Left ventricle myocardium inferior (tissue), 1 donor: ENCODE results near the gene ASIC2. TPM values are rescaled to one million over a fixed set of nuclear protein-coding genes. Genes with fewer than 3 reads are reported as not detected.
A peak's percentile ranks its signal among the peaks of the same experiment; 100 is the strongest.

ENCODE experiments used
- DNase-seq: peaks from one replicate; pipeline ENCODE4 v3.0.0-alpha.2; 2020
- H3K27ac ChIP-seq: fragments of 200-600 bp; replicated peaks from 2 replicates; pipeline ENCODE4 v1.8.0; 2021
- H3K27me3 ChIP-seq: fragments of 200-600 bp; 2 replicates; pipeline ENCODE4 v1.8.0; 2021; ENCODE audit warnings: low read depth
- H3K36me3 ChIP-seq: fragments of 200-600 bp; 2 replicates; pipeline ENCODE4 v1.8.0; 2021
- H3K4me1 ChIP-seq: fragments of 200-600 bp; 2 replicates; pipeline ENCODE4 v1.8.0; 2021
- H3K4me3 ChIP-seq: fragments of 200-600 bp; 2 replicates; pipeline ENCODE4 v1.8.0; 2021; ENCODE audit warnings: mild to moderate bottlenecking, moderate library complexity
- H3K9me3 ChIP-seq: fragments of 200-600 bp; replicated peaks from 2 replicates; pipeline ENCODE4 v1.8.0; 2021
- intact Hi-C: fragments of 100-400 bp; cut with micrococcal nuclease; formaldehyde crosslinking; loops from one replicate; pipeline ENCODE4 v1.11.0; 2022
- long read RNA-seq: library from polyadenylated mRNA; unstranded; transcript quantifications from one replicate; pipeline ENCODE4 v2.0.0, GENCODE V29; 2021
- total RNA-seq: library from RNA; stranded (reverse); fragmentation: NEBNext Ultra II Directional; extraction: Animal tissue kit (Norgen Biotek cat#: 25700); gene quantifications from one replicate; pipeline ENCODE4 v1.2.1, GENCODE V29; 2021
- TF ChIP-seq, protein P1 (sequence below): fragments of 200-600 bp; IDR thresholded peaks from 2 replicates; pipeline ENCODE4 v1.8.0; 2021; ENCODE audit warnings: antibody characterized with exemption, mild to moderate bottlenecking, borderline replicate concordance
- donor health status: DM: no; HTN: yes; CAD: no; lungs with severe emphysema.

ASIC2 gene
- total RNA-seq = not detected
- long read RNA-seq = 0 reads

DNA sequence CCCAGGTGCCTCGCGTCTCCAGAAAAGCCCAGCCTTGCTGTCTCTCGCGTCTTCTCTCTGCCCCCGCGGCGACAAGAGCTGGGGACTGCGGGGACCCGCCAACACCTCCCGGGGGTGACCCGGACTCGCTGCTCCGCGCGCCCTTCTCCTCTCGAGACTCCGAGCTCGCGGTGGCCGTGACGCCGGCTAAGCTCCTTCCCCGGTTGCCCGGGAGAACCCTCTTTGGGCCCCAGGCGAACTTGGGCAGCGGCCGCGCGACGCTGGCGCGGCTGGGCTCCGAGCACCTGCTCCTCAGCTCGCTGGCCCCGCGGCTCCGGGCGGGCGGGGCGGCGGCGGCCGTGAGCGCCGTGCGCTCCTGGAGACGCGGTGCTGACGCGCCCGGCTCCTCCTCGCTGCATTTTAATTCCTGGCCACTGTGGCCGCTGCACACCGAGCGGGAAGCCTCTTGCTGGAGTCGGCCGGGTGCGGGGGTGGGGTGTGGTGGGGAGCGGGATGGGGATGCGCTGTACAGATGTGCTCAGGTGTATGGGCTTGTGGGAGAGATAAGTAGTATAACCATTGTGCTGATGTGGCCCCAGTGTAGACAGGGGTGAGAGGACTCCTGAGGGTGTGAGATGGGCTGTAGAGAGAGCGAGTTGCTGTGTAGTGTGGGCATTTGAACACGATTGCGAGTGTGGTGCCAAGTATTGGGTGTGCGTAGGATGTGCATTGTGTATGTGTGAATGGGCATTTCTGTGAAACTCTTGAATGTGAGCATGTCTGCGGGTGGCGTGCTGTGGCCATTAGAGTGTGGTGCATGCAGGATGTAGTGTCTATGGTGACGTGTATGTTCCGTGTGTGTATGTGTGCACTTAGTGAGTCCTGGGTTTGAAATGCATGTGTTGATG, at the start of gene ASIC2:
TSS of gene ASIC2 (minus strand) at position 315 of the 887 bp plus-strand sequence.
- intact Hi-C loops = no loop called here
- no peaks in the 10 kb centered on the region for H3K9me3 ChIP-seq
- no peak within 1 kb of the TSS for H3K27ac ChIP-seq
- TF ChIP-seq, protein P1, sequence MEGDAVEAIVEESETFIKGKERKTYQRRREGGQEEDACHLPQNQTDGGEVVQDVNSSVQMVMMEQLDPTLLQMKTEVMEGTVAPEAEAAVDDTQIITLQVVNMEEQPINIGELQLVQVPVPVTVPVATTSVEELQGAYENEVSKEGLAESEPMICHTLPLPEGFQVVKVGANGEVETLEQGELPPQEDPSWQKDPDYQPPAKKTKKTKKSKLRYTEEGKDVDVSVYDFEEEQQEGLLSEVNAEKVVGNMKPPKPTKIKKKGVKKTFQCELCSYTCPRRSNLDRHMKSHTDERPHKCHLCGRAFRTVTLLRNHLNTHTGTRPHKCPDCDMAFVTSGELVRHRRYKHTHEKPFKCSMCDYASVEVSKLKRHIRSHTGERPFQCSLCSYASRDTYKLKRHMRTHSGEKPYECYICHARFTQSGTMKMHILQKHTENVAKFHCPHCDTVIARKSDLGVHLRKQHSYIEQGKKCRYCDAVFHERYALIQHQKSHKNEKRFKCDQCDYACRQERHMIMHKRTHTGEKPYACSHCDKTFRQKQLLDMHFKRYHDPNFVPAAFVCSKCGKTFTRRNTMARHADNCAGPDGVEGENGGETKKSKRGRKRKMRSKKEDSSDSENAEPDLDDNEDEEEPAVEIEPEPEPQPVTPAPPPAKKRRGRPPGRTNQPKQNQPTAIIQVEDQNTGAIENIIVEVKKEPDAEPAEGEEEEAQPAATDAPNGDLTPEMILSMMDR = no peak
- no peaks in the 10 kb centered on the region for H3K36me3 ChIP-seq
- no peak for DNase-seq
- peaks cover 97% of the 10 kb centered on the region for H3K27me3 ChIP-seq
- H3K4me1 ChIP-seq = peaks cover 17% of the 10 kb centered on the region
- peak within 1 kb of the TSS; percentile 50 for H3K4me3 ChIP-seq

DNA sequence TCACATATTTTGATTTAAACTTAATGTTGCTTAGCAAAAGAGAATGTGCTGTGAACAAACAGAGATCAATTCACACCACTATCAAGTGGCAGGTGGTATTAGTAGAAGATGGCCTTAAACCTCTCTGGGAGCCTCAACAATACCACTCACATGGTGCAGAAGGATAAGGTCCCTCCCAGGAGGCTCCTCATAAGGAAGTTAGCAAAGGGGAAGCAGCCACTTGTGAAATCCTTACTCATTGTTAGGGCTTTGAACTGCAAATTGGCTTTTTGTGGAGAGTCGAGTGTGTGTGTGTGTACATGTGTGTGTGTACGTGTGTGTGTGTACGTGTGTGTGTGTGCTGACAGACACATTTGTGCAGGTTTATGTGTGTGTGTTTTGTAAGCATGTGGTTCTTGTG, 48.9 kb upstream of the ASIC2 start:
- H3K36me3 ChIP-seq = no peaks in the 10 kb centered on the region
- H3K9me3 ChIP-seq = no peaks in the 10 kb centered on the region
- H3K4me3 ChIP-seq = no peak overlapping the region
- no peak for DNase-seq
- TF ChIP-seq, protein P1 = no peak
- H3K27me3 ChIP-seq = peaks cover 98% of the 10 kb centered on the region
- intact Hi-C loops = no loop called here
- H3K4me1 ChIP-seq = no peaks in the 10 kb centered on the region
- no peak overlapping the region for H3K27ac ChIP-seq

DNA sequence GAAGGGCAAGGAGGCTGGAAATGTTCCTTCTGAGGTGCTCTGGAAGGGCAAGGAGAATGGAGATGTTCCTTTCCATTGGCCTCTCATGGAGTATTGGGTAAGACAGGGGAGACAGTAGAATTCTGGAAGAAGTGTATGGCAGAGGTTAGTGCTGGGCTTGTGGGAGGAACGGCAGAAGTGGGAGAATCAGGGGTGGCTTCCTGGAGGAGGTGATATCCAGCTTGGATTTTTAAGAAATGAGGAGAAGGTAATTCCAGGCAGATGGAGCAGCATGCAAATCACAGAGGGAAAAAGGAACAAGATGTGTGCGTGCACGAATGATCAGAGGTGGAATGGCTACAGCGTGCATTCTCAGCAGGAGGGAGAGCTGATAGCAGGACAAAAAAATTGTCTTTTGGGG, 45.1 kb upstream of the ASIC2 start:
- TF ChIP-seq, protein P1 = no peak
- peaks cover 94% of the 10 kb centered on the region for H3K27me3 ChIP-seq
- no peak overlapping the region for H3K27ac ChIP-seq
- DNase-seq = no peak
- no peaks in the 10 kb centered on the region for H3K9me3 ChIP-seq
- H3K36me3 ChIP-seq = no peaks in the 10 kb centered on the region
- H3K4me3 ChIP-seq = no peak overlapping the region
- intact Hi-C loops = no loop called here
- H3K4me1 ChIP-seq = no peaks in the 10 kb centered on the region

DNA sequence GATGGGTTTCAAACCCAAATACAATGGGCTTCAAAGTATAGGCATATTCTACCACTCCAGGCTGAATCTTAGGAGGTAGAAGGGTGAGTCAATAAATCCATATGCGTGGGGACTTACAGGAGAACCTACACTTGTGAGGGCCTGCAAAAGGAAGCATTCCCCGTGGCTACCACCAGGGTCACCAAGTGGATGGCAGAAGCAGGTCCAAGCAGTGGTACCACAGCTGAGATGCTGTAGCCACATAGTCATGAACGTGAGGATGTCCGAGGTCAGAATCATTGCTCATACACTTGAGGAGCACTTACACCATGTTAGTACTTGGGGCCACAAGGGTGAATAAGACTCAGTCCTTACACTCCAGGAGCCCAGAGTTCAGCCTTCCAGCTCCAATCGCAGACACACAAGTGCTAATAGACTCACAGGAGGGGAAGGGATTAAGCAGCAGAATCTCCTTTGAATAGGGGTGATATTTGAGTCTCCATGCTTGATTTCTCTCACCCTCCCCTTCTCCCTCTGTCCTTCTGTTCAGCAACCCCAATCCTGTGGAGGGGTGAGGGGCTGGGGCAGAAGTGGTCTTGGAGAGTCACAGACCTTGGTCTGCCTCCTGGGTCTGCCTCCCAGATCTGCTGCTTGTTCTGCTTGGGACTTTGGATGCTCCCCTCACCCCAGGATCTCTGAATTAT, 42.5 kb upstream of the ASIC2 start:
- Histone ChIP-seq H3K4me3 (no peak overlapping the region), H3K36me3 (no peaks in the 10 kb centered on the region), H3K4me1 (no peaks in the 10 kb centered on the region), H3K27ac (no peak overlapping the region), H3K9me3 (no peaks in the 10 kb centered on the region), H3K27me3 (peaks cover 80% of the 10 kb centered on the region)
- TF ChIP-seq, protein P1 = no peak
- no peak for DNase-seq
- intact Hi-C loops = no loop called here

DNA sequence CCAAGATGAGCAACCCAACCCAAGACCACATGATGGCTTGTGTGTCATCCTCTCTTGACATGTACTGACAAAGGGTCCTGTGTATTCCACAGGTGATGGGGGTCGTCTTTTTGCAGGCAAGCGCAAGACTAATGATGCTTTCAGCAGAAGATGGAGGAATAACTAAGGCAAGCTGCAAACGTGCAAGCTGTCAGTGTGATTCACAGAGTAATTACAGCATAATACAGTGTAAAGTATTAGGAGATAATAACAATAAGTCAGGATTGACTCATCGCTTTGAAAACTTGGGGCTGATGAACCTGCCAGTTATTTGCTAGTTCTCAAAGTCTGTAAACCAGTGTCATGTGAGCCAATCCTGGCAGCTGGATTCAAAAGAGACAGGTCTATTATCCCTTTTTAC, 41.6 kb upstream of the ASIC2 start:
- Histone ChIP-seq H3K27ac (no peak overlapping the region), H3K4me1 (no peaks in the 10 kb centered on the region), H3K27me3 (peaks cover 80% of the 10 kb centered on the region), H3K9me3 (no peaks in the 10 kb centered on the region), H3K4me3 (no peak overlapping the region), H3K36me3 (no peaks in the 10 kb centered on the region)
- intact Hi-C loops = no loop called here
- DNase-seq = no peak
- TF ChIP-seq, protein P1 = no peak
